Activated naive CD4-positive, alpha-beta T cell treated with anti-CD3 and anti-CD28 coated beads, Interleukin-2, amount 10 ng/mL, durations not matched to agents 7 days and 5 days (primary cell): ENCODE results near the gene TMEM88.

Experiments
- CTCF ChIA-PET: fragments of 350-600 bp; sonication (Branson Sonifier 250); formaldehyde crosslinking; loops from one replicate; lab custom pipeline; 2021; ENCODE audit warnings: antibody characterized with exemption; lab: Charles Lee
- DNase-seq: peaks from one replicate; pipeline ENCODE4 v3.0.0-alpha.2; 2020
- H3K27ac Mint-ChIP-seq: one replicate; pipeline ENCODE4 v1.8.0; 2021; ENCODE audit warnings: mild to moderate bottlenecking, moderate library complexity, mixed read lengths
- H3K27me3 Mint-ChIP-seq: one replicate; pipeline ENCODE4 v1.8.0; 2021; ENCODE audit warnings: mild to moderate bottlenecking, mixed read lengths
- H3K36me3 Mint-ChIP-seq: one replicate; pipeline ENCODE4 v1.8.0; 2021; ENCODE audit warnings: mixed read lengths
- H3K4me1 Mint-ChIP-seq: one replicate; pipeline ENCODE4 v1.8.0; 2021; ENCODE audit warnings: mixed read lengths
- H3K4me3 Mint-ChIP-seq: one replicate; pipeline ENCODE4 v1.8.0; 2021; ENCODE audit warnings: mild to moderate bottlenecking, moderate library complexity, mixed read lengths
- H3K9me3 Mint-ChIP-seq: one replicate; pipeline ENCODE4 v1.8.0; 2021; ENCODE audit warnings: mixed read lengths

The TMEM88 gene

DNA sequence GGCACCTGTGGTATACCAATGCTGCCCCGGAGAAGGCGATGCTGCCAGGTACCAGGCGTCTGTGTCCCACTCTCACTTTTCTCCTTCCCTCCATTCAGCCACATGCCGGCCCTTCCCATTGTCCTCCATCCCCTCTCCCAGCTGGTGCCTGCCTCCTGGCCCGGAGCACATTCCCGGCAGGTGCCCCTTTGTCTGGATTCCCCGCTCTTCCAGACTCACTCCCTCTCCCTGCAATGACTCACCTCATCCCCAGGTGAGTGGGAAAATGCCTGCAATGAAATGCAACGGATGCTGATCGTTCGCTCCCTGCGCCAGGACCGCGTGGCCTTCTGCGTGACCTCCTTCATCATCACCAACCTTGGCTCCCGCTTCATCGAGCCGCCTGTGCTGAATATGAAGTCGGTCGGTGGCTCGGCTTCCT is 31.3 kb upstream of the TMEM88 start:
- CTCF ChIA-PET = interaction anchor here (1.0 to 1.6 kb wide), 6 partner anchors 10 to 47 kb away, joined by 3 to 7 read pairs (median 5); partner anchors contain the start of genes KDM6B and NAA38
- peaks cover 48% of the 10 kb centered on the region for H3K27me3 Mint-ChIP-seq
- no peak overlapping the region for H3K27ac Mint-ChIP-seq

DNA sequence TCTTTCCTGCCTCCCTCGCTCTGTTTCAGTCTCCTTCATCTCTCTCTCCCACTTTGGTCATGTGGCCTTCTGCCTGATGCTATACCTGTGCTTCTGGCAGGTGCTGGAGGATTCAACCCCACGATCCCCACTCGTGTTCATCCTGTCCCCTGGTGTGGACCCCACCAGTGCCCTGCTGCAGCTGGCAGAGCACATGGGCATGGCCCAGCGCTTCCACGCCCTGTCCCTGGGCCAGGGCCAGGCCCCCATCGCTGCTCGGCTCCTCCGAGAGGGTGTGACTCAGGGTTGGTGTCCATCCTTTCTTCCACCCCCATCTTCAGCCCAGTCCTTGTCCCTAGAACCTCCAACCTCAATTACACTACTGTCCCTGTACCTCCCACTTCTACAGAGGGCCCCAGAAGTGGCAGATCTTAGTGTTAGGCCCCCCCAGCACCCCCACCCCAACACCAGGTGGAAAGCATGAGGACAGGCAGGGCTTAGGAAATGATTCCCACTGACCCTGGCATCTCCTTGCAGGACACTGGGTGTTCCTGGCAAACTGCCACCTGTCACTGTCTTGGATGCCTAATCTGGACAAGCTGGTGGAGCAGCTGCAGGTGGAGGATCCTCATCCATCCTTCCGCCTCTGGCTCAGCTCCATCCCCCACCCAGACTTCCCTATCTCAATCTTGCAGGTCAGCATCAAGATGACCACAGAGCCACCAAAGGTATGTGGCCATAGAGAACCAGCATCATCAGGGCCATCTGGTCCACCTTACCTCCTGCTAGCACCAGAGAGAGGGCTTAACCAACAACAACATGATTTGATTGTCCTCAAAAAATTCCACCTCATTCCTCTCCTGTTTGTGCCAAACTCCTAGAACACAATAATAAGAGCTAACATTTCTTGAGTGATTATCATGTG is 30.6 kb upstream of the TMEM88 start:
- Mint-ChIP-seq H3K4me3 (no peak overlapping the region), H3K36me3 (no peaks in the 10 kb centered on the region), H3K9me3 (no peaks in the 10 kb centered on the region), H3K27ac (no peak overlapping the region), H3K4me1 (no peaks in the 10 kb centered on the region), H3K27me3 (peaks cover 51% of the 10 kb centered on the region)
- CTCF ChIA-PET = interaction anchor here (0.8 to 2.1 kb wide), 9 partner anchors 9 to 173 kb away, joined by 3 to 12 read pairs (median 4); partner anchors contain the start of genes KDM6B and NAA38
- DNase-seq = no peak

More for the DNA sequence above, 31.3 kb upstream of the TMEM88 start:
- Mint-ChIP-seq H3K36me3 (no peaks in the 10 kb centered on the region), H3K9me3 (no peaks in the 10 kb centered on the region), H3K4me1 (no peaks in the 10 kb centered on the region), H3K4me3 (no peak overlapping the region)
- DNase-seq = no peak

DNA sequence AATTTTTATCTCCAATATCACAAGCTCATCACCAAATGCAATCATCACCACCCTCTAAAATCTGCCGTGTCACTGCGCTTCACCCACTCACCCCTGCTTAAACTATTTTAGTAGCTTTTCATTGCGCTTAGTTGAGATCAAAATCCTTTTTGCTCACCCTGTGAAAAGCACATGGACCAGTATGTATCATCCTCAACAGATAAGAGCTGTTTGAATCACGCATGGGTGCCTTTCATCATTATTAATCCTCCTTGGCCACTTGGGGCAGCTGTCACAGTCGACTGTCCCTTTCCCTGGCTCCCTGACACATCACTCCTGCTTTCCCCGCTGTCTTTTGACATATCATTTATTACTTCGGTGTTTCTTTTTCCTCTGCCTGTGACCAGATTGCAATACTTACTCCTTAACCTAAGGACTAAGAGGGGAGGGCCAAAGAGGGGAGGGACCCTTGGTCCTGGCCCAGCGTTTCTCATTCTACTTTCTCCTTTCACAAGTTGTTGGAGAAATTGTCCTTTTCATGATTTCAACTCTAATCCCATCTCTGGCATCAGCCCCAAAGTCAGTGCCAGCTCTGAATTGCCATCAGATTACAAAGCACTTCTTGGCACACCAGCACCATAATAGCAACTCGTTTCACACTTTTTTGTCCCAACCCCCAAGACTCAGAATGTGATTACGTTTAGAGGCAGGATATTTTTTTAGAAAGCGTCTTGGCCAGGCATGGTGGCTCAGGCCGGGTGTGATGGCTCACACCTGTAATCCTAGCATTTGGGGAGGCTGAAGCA is 29.5 kb upstream of the TMEM88 start:
- Mint-ChIP-seq H3K4me3 (no peak overlapping the region), H3K4me1 (no peaks in the 10 kb centered on the region), H3K9me3 (no peaks in the 10 kb centered on the region), H3K27ac (no peak overlapping the region), H3K36me3 (no peaks in the 10 kb centered on the region), H3K27me3 (peaks cover 50% of the 10 kb centered on the region)
- no peak for DNase-seq
- CTCF ChIA-PET = interaction anchor here (0.8 to 2.1 kb wide), 7 partner anchors 8 to 172 kb away, joined by 3 to 12 read pairs (median 4); partner anchors contain the start of genes KDM6B and NAA38

DNA sequence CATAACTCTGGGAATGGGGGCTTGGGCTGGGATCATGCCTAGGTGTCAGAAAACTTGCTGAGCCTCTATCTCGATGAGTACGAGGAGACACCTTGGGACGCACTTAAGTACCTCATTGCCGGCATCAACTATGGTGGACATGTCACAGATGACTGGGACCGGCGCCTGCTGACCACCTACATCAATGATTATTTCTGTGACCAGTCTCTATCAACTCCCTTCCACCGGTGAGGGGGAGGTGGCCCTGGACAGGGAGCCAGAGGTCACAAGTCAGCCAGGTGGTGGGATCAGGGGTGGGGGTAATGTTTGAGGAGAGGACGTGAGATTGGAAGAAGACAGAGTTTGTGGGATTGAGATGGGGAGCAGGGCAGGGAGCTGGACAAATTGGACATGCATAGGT is 24.2 kb upstream of the TMEM88 start:
- Mint-ChIP-seq H3K9me3 (no peaks in the 10 kb centered on the region), H3K4me3 (no peak overlapping the region), H3K36me3 (no peaks in the 10 kb centered on the region), H3K27me3 (peaks cover 62% of the 10 kb centered on the region), H3K4me1 (peaks cover 12% of the 10 kb centered on the region), H3K27ac (no peak overlapping the region)
- CTCF ChIA-PET = no interaction called here
- no peak for DNase-seq

DNA sequence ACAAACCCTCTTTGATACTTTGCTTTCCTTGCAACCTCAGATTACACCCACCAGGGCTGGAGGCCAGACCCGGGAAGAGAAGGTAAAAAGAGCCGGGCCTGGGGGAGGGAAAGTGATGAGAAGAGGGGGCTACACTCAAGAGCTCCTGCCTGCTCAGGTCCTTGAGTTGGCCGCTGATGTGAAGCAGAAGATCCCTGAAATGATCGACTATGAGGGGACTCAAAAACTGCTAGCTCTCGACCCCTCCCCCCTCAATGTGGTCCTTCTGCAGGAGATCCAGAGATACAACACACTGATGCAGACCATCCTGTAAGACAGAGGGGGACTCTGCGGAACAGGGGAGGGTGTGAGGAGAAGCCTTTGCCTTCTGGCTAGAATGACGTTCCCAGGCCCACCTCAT is 23.6 kb upstream of the TMEM88 start:
- H3K36me3 Mint-ChIP-seq = no peaks in the 10 kb centered on the region
- no peak for DNase-seq
- H3K9me3 Mint-ChIP-seq = no peaks in the 10 kb centered on the region
- H3K27me3 Mint-ChIP-seq = peaks cover 58% of the 10 kb centered on the region
- CTCF ChIA-PET = no interaction called here
- H3K4me1 Mint-ChIP-seq = peaks cover 15% of the 10 kb centered on the region
- no peak overlapping the region for H3K27ac Mint-ChIP-seq
- no peak overlapping the region for H3K4me3 Mint-ChIP-seq

DNA sequence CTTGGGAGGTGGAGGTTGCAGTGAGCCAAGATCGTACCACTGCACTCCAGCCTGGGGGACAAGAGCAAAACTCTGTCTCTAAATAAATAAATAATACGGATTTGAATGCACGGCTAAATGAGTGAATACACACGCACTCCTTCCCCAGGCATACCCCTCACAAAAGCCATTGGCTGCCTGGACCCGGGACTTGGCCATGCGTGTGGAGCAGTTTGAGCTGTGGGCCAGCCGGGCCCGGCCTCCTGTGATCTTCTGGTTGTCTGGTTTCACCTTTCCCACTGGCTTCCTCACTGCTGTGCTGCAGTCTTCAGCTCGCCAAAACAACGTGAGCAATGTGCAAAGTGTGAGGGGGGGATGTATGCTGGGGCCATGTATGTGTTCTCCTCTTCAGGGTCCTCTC is 22.4 kb upstream of the TMEM88 start:
- H3K27me3 Mint-ChIP-seq = peaks cover 52% of the 10 kb centered on the region
- H3K27ac Mint-ChIP-seq = no peak overlapping the region
- H3K9me3 Mint-ChIP-seq = no peaks in the 10 kb centered on the region
- CTCF ChIA-PET = interaction anchor here (1.1 to 2.4 kb wide), 5 partner anchors 8 to 114 kb away, joined by 3 to 10 read pairs (median 5); partner anchors contain the start of gene DNAH2
- peaks cover 27% of the 10 kb centered on the region for H3K4me1 Mint-ChIP-seq
- no peaks in the 10 kb centered on the region for H3K36me3 Mint-ChIP-seq
- H3K4me3 Mint-ChIP-seq = no peak overlapping the region
- DNase-seq = no peak

DNA sequence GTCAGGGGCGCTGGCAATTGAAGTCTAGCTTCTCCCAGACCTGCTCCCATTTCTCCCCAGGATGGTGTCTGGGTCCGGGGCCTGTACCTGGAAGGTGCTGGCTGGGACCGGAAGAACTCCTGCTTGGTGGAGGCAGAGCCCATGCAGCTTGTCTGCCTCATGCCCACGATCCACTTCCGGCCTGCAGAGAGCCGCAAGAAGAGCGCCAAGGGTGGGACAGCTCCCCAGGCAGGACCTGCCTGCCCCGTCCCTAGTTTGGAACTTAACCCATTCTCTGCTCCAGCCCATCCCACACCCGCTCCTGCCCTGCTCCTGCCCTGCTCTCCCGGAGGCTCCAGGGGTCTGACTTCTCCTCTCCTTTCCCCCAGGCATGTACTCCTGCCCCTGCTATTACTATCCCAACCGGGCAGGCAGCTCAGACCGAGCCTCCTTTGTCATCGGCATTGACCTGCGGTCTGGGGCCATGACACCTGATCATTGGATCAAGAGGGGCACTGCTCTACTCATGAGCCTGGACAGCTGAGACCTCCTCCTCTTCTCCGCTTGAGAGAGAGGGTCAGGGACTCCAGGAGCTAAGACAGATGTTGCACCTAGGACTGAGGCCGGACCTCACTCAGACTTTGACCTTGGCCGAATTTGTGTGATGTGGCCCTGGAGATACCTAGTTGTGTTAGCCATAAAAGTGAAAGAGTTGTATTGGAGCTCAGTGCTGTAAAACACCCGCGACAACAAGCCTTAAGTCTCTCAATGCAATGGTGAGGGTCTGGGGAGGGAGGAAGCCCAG is 21.7 kb upstream of the TMEM88 start:
- peaks cover 32% of the 10 kb centered on the region for H3K4me1 Mint-ChIP-seq
- H3K4me3 Mint-ChIP-seq = peak overlapping the region; percentile 98
- peaks cover 47% of the 10 kb centered on the region for H3K27me3 Mint-ChIP-seq
- peak overlapping the region; percentile 40 for H3K27ac Mint-ChIP-seq
- H3K36me3 Mint-ChIP-seq = no peaks in the 10 kb centered on the region
- H3K9me3 Mint-ChIP-seq = no peaks in the 10 kb centered on the region
- no peak for DNase-seq
- CTCF ChIA-PET = interaction anchor here (0.7 to 3.2 kb wide), 12 partner anchors 8 to 226 kb away, joined by 3 to 38 read pairs (median 4); partner anchors contain the start of genes DNAH2 and NAA38

DNA sequence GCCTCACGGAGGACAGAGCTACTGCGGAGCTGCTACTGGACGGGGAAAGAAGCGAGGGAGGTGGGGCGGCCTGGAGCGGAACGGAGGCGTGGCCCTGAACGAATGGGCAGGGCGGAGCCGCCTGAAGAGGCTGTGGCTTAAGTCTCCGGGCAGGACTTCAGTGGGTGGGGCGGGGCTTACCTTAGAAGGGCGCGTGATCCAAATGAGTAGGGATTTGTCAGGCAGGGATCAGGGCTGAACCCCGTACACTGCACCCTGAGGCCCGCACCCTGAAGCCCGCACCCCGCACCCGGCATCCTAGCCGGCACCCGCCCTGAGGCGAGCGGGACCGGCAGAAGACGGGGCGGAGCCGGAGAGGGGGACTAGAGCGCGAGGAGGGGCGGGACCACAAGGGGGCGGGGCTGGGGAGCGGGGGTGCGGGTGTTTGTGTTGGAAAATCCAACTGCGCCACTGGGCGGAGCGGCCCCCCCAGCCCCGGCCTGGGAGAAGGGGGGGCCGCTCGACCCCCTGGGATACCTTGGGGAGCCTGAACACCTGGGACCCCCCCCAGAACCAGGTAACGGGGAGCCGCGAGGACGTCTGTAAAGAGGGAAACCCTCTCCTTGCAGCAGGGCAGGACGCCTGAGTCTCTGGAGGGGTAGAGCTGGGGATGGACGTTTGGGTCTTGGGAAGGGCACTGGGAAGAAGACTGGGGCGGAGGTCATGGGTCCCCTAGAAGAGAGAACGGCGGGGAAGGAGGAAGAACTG is 20.9 kb upstream of the TMEM88 start, which contains the start of gene KDM6B:
KDM6B (plus strand) TSS at position 423 of the 747 bp plus-strand sequence. CDS start 11,338 bp downstream, outside the sequence.
- H3K4me3 Mint-ChIP-seq = peak within 1 kb of the TSS; percentile 98
- H3K27ac Mint-ChIP-seq = peak within 1 kb of the TSS; percentile 97
- H3K27me3 Mint-ChIP-seq = peaks cover 46% of the 10 kb centered on the region
- DNase-seq = peak; percentile 94
- no peaks in the 10 kb centered on the region for H3K36me3 Mint-ChIP-seq
- no peaks in the 10 kb centered on the region for H3K9me3 Mint-ChIP-seq
- CTCF ChIA-PET = interaction anchor here (0.7 to 3.2 kb wide), 14 partner anchors 9 to 225 kb away, joined by 3 to 38 read pairs (median 5); partner anchors contain the start of genes CNTROB, NAA38 and TRAPPC1
- peaks cover 39% of the 10 kb centered on the region for H3K4me1 Mint-ChIP-seq

DNA sequence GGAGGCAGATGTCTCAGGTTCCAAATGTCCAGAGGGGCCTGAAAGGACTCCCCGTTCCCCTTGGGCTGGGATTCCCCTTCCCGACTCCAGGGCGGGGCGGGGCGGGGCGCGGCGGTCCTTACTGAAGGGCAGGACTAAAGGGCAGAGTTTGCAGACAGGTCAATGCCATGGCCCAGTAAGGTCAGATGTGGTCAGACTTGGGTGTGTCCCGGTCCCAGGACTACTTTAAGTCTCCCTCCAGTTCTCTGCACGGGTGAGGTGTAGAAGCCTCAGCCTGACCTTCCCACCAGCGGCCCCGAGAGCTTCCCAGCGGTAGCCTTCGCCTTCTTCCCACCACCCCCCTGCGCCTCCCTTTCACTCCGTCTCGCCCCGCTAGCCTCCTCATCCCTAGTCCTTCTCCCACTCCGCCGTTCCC is 20.3 kb upstream of the TMEM88 start:
- H3K27me3 Mint-ChIP-seq = peaks cover 42% of the 10 kb centered on the region
- H3K4me3 Mint-ChIP-seq = peak overlapping the region; percentile 98
- H3K9me3 Mint-ChIP-seq = no peaks in the 10 kb centered on the region
- H3K4me1 Mint-ChIP-seq = peaks cover 45% of the 10 kb centered on the region
- CTCF ChIA-PET = interaction anchor here (1.0 to 3.2 kb wide), 13 partner anchors 9 to 225 kb away, joined by 3 to 38 read pairs (median 4); partner anchors contain the start of genes CNTROB, NAA38 and TRAPPC1
- H3K36me3 Mint-ChIP-seq = no peaks in the 10 kb centered on the region
- peak; percentile 66 for DNase-seq
- peak overlapping the region; percentile 97 for H3K27ac Mint-ChIP-seq

DNA sequence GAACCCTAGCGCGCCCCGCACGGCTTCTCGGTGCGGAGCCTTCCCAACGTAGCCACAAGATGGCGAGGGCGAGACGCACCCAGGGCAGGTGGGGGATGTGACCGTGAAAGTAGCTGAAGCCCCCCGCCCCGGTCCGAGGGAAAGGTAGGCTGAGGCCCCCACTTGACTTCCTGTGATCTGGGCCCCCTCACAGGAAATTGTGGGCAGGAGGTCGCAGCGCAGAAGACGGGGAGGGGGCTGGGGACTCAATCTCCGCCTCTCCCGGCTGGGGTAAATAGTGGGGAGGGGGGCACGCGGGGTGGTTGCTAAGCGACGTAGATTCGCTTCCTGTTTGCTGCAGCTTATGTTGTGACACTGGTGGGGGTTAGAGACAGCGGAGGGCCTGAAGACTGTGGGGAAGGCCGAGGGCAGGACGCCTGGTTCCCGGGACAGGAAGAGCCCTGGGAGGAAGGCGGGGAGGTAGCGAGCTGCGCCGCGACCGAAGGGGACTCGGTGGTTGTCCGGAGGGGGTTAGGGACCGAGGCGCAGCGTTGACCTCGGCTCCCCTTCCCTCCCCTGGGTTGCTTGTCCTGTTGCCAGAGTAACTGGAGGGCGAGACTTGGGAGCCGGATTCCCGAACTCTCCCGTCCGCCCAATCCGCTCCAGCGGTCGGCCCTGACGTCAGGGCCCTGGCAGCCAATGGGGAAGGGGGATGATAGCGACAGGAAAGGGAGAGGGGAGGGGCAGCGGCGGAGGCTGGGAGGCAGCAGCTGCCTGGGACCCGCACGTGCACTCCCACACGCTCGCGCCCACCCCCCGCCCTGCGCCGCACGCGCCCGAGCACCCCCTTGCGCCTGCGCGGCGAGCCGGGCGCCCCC is 19.7 kb upstream of the TMEM88 start:
- Mint-ChIP-seq H3K27me3 (peaks cover 41% of the 10 kb centered on the region), H3K9me3 (no peaks in the 10 kb centered on the region), H3K4me1 (peaks cover 51% of the 10 kb centered on the region), H3K27ac (peak overlapping the region; percentile 97), H3K36me3 (peaks cover 3% of the 10 kb centered on the region), H3K4me3 (peak overlapping the region; percentile 98)
- peak; percentile 94 for DNase-seq
- CTCF ChIA-PET = interaction anchor here (1.0 to 3.2 kb wide), 13 partner anchors 10 to 223 kb away, joined by 3 to 38 read pairs (median 4); partner anchors contain the start of genes CNTROB, NAA38 and TRAPPC1

DNA sequence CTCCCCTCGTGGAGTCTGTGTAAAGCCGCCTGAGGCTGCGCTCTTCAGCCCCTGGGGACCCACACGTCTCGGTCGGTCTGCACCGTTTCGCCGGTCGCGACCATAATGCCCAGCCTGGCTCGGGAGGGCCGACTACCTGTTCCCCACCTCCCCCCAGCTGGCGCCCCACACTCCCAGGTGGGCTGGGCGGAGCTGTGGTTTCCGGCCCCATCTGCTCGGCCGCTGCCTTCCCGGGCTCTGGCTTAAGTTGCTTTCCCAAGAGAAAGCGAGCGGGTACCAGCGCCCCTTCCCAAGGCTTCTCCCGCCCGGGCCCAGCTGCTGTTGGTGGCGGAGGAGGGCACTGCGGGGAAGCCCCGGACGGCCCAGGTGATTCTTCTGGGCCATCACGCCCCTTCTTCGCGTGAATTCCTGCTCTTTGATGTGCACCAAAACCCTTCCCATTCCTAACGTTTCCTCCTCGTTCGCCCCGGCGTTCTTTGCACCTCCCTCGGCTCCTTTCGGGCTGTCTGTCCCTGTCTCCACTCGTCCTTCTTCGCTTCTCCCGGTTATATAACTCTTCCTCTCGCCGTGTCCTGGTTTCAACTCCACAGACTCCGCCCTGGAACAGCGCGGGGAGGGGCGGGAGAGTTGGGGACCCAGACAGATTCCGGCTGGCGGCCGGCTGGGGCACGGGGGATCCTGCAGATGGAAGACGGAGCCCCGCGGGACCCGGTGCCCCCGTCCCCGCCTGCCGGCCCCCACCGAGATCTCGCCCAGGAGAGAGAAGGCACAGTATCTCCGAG is 18.9 kb upstream of the TMEM88 start:
- DNase-seq = peak; percentile 59
- H3K36me3 Mint-ChIP-seq = peaks cover 8% of the 10 kb centered on the region
- H3K4me3 Mint-ChIP-seq = peak overlapping the region; percentile 98
- CTCF ChIA-PET = interaction anchor here (1.0 to 3.2 kb wide), 10 partner anchors 10 to 154 kb away, joined by 3 to 38 read pairs (median 4); partner anchors contain the start of genes CNTROB, NAA38 and TRAPPC1
- H3K27ac Mint-ChIP-seq = peak overlapping the region; percentile 90
- H3K27me3 Mint-ChIP-seq = peaks cover 33% of the 10 kb centered on the region
- H3K4me1 Mint-ChIP-seq = peaks cover 59% of the 10 kb centered on the region
- no peaks in the 10 kb centered on the region for H3K9me3 Mint-ChIP-seq
